DOHH2 (cell line): Measurements from ENCODE around the gene GRK4.

Experiments used
- EZH2phosphoT487 ChIP-seq: fragments of 200-600 bp; sonication (generic); IDR thresholded peaks from 2 replicates; pipeline ENCODE4 v1.6.1; 2017; ENCODE audit warnings: borderline replicate concordance, mild to moderate bottlenecking, antibody characterized with exemption, low read length, moderate library complexity, mixed read lengths
- TF ChIP-seq, protein P1 (sequence below): fragments of 200-600 bp; sonication (generic); IDR thresholded peaks from one replicate; pipeline ENCODE4 v1.5.1; 2014; ENCODE audit warnings: antibody characterized with exemption, mild to moderate bottlenecking, low read depth, low read length; ENCODE audit not compliant: poor library complexity, severe bottlenecking

DNA sequence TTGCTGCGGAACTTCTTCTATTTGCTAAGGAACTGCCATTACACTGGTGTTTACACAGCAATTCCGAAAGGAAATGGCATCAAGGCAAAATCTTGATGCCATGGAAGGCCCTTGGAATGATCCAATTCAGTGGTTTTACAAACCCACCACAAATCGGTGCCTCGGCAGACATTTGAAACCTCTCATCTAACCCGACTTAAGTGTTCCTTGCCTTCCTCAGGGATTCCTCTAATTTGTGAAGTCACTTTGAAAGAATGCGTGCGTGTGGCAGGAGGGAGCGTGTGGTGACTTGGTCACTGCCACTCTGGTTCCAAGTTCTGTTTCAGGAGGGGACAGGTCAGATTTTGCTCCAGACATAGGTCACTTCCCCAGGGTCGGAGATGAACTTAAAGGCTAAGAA is 4.9 kb upstream of the GRK4 start:
- TF ChIP-seq, protein P1, sequence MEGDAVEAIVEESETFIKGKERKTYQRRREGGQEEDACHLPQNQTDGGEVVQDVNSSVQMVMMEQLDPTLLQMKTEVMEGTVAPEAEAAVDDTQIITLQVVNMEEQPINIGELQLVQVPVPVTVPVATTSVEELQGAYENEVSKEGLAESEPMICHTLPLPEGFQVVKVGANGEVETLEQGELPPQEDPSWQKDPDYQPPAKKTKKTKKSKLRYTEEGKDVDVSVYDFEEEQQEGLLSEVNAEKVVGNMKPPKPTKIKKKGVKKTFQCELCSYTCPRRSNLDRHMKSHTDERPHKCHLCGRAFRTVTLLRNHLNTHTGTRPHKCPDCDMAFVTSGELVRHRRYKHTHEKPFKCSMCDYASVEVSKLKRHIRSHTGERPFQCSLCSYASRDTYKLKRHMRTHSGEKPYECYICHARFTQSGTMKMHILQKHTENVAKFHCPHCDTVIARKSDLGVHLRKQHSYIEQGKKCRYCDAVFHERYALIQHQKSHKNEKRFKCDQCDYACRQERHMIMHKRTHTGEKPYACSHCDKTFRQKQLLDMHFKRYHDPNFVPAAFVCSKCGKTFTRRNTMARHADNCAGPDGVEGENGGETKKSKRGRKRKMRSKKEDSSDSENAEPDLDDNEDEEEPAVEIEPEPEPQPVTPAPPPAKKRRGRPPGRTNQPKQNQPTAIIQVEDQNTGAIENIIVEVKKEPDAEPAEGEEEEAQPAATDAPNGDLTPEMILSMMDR = no peak
- no peak for TF ChIP-seq EZH2phosphoT487
